ENCODE data around the gene C16orf95. TPM values are rescaled to one million over a fixed set of nuclear protein-coding genes. Genes with fewer than 3 reads are reported as not detected.

C16orf95 gene
- total RNA-seq, 1 donor from 2014 or later = 6.3 TPM

GRCh38 chr16:87348616-87349157, 31.5 kb upstream of the C16orf95 start:
- no peak for TF ChIP-seq CTCF (conservative IDR thresholded peaks at IDR 0.05)
- Mint-ChIP-seq H3K9me3 (no peaks in the 10 kb centered on the region), H3K27ac (no peak overlapping the region), H3K4me1 (ENCODE audit: unreplicated experiment) (peaks cover 27% of the 10 kb centered on the region), H3K4me3 (no peak overlapping the region), H3K27me3 (no peaks in the 10 kb centered on the region), H3K36me3 (peaks cover 4% of the 10 kb centered on the region)
- DNase-seq (ENCODE audit: extremely low spot score, unreplicated experiment) = no peak

- H3K36me3 Mint-ChIP-seq = peaks cover 4% of the 10 kb centered on the region
- no peak for TF ChIP-seq CTCF (conservative IDR thresholded peaks at IDR 0.05)
- H3K9me3 Mint-ChIP-seq = no peaks in the 10 kb centered on the region
- H3K4me3 Mint-ChIP-seq = no peak overlapping the region
- no peak for DNase-seq (ENCODE audit: extremely low spot score, unreplicated experiment)
- no peaks in the 10 kb centered on the region for H3K27me3 Mint-ChIP-seq
- H3K27ac Mint-ChIP-seq = no peak overlapping the region
- H3K4me1 Mint-ChIP-seq (ENCODE audit: unreplicated experiment) = peaks cover 29% of the 10 kb centered on the region
Measured at GRCh38 chr16:87347932-87348615, 30.9 kb upstream of the C16orf95 start.

DNA sequence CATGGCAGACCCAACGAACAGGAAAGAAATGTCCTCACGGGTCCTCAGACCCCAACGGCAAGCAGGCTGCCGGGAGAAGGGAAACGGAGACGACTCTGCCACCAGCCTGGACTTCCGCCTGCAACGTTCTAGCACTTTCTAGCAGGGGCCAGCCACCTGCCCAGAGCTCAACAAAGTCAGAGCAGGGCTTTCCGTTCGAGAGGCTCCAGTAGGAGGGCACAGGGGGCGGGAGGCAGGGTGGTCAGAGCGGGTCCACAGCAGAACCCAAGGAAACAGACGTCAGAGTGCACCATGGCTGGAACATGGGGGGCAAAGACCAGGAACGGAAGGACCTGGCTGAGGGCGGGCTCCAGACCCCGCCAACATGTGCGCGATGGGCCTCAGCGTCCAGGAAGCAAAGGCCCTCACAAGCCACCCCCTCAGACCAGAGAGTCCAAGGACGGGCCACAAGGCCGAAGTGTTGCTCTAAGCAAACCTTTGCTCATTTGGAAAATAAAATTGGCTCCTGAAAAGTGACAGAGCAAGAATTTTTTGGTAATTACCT, 29.4 kb upstream of the C16orf95 start:
- H3K36me3 Mint-ChIP-seq = peaks cover 4% of the 10 kb centered on the region
- no peak for TF ChIP-seq CTCF (conservative IDR thresholded peaks at IDR 0.05)
- H3K9me3 Mint-ChIP-seq = no peaks in the 10 kb centered on the region
- H3K4me1 Mint-ChIP-seq (ENCODE audit: unreplicated experiment) = peaks cover 29% of the 10 kb centered on the region
- no peaks in the 10 kb centered on the region for H3K27me3 Mint-ChIP-seq
- no peak overlapping the region for H3K27ac Mint-ChIP-seq
- DNase-seq (ENCODE audit: extremely low spot score, unreplicated experiment) = no peak
- H3K4me3 Mint-ChIP-seq = no peak overlapping the region

- Mint-ChIP-seq H3K27me3 (no peaks in the 10 kb centered on the region), H3K4me3 (no peak overlapping the region), H3K9me3 (no peaks in the 10 kb centered on the region), H3K36me3 (peaks cover 4% of the 10 kb centered on the region), H3K27ac (no peak overlapping the region), H3K4me1 (ENCODE audit: unreplicated experiment) (peaks cover 29% of the 10 kb centered on the region)
- no peak for DNase-seq (ENCODE audit: extremely low spot score, unreplicated experiment)
- no peak for TF ChIP-seq CTCF (conservative IDR thresholded peaks at IDR 0.05)
Measured at GRCh38 chr16:87345726-87346424, 28.7 kb upstream of the C16orf95 start.

DNA sequence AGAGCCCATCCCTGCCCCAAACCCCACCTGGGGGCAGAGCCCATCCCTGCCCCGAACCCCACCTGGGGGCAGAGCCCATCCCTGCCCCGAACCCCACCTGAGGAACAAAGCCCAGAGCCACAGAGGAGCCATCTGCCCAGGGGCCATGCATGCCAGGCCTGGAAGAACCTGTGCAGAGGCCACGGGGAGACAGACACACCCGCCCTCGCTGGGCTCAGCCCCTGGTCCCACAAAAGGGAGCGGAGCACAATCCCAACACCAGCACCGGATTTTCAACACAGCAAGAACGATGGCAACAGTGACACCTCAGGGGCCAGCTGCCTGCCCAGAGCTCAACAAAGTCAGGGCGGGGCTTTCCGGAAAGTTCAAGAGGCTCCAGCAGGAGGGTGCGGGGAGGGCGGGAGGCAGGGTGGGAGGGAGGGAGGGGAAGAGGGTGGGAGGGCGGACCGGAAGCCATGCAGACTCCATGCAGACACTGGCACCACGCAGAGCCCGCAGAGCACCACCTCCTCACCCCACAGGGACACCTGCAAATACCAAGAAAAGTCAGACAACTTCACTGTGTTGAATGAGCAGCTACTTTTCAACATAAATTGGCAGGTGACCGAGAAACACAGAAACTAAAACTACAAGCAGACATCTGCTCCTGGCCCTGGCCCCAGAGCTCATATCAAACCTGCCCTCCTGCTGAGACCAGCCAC, 27.9 kb upstream of the C16orf95 start:
- peaks cover 4% of the 10 kb centered on the region for H3K36me3 Mint-ChIP-seq
- DNase-seq (ENCODE audit: extremely low spot score, unreplicated experiment) = no peak
- H3K4me1 Mint-ChIP-seq (ENCODE audit: unreplicated experiment) = peaks cover 23% of the 10 kb centered on the region
- no peaks in the 10 kb centered on the region for H3K27me3 Mint-ChIP-seq
- no peak overlapping the region for H3K27ac Mint-ChIP-seq
- no peak overlapping the region for H3K4me3 Mint-ChIP-seq
- TF ChIP-seq CTCF (conservative IDR thresholded peaks at IDR 0.05) = no peak
- no peaks in the 10 kb centered on the region for H3K9me3 Mint-ChIP-seq
